NOMO-1 treated with DMSO at 0.1 percent for 48 hours (cell line): ENCODE results near the gene ZNF225.
"Not testable (repeated sequence)": the region's sequence is repeated elsewhere in the genome, so short reads cannot be mapped to it uniquely, and the experiment has no call there.

Experiments used
- DNase-seq: peaks from one replicate; lab custom pipeline; 2025; ENCODE audit not compliant: unreplicated experiment; lab: John Stamatoyannopoulos, UW

The ZNF225 gene

DNA sequence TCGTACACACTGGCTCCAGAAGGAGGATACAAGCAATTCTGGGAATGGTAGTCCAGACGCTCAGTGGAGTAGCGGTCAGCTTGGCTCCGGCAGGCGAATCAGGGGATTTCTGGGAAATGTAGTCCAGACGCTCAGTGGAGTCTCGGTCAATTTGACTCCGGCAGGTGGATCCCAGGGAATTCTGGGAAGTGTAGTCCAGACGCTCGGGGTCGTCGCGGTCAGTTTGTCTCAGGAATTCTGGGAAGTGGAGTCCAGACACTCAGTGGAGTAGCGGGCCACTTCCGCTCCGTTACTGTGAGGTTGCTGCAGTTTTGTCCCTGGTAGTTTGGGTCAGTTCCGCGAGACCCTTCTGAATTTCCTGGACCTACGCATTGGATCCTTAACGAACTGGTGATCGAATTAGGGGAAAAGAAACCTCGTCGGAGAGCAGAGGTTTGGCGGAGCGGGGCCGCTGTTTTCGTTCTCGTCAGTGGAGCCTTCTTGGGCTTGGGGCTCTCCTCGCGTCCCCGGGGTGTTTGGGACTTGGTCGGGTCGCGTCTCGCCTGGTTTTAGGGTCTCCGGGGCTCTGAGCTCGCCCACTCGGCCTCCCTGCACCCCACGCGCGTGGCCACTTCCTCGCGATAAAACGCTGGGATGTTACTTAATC lies at the start of gene ZNF225:
ZNF225 (plus strand) TSS at position 262 of the 646 bp plus-strand sequence. CDS start 2,429 bp downstream, outside the sequence.
- DNase-seq: peak; percentile 93

DNA sequence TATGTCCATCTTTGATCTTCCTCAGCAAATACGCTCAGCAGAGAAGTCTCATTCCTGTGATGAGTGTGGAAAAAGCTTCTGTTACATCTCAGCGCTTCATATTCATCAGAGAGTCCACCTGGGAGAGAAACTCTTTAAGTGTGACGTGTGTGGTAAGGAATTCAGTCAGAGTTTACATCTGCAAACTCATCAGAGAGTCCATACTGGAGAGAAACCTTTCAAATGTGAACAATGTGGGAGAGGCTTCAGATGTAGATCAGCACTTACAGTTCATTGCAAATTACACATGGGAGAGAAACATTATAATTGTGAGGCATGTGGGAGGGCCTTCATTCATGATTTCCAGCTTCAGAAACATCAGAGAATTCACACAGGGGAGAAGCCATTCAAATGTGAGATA lies 46.9 kb upstream of the ZNF225 start:
- no peak for DNase-seq

DNA sequence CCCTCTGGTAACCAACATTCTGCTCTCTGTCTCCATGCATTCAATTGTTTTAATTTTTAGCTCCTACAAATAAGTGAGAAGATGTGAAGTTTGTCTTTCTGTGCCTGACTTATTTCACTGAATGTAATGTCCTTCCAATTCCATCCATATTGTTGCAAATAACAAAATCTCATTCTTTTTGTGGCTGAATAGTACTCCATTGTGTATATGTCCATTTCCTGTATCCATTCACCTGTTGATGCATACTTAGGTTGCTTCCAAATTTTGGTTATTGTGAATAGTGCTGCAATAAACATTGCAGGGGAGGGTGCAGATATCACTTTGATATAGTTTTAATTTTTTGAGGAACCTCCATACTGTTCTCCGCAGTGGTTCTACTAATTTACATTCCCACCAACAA lies 43.8 kb upstream of the ZNF225 start:
- DNase-seq: no peak

DNA sequence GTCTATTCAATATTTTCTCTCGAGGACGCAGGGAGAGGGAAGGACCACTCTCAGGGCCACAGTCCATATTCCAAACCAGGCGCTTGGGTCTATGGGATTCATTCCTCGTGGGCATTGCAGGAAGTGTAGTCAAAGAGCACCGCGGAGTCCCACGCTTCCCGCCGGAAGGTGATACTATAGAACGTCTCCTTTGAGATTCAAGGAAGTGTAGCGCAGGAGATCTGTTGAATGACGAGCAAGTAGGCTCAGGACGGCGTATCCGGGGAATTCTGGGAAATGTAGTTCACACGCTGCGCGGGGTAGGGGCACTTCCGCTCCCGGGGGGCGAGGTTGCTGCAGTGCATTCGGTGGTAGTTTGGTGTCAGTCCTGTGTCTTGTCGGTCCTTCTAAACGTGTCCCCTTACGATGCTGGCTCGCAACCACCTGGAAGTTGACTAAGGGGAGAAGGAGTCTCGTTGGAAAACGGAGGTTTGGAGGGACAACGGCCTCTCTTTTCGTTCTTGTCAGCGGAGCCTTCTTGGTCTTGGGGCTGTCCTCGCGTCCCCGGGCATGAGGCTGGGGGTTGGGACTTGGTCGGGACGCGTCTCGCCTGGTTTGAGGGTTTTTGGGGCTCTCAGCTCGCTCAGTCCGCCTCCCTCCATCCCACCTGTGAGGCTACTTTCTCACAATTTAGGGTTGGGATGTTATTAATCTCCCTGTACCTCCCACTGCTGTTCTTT lies 41.2 kb upstream of the ZNF225 start, which contains the start of gene ZNF284:
ZNF284 (plus strand) TSS at position 336 of the 719 bp plus-strand sequence. CDS start 4,231 bp downstream, outside the sequence.
- peak; percentile 88 for DNase-seq

DNA sequence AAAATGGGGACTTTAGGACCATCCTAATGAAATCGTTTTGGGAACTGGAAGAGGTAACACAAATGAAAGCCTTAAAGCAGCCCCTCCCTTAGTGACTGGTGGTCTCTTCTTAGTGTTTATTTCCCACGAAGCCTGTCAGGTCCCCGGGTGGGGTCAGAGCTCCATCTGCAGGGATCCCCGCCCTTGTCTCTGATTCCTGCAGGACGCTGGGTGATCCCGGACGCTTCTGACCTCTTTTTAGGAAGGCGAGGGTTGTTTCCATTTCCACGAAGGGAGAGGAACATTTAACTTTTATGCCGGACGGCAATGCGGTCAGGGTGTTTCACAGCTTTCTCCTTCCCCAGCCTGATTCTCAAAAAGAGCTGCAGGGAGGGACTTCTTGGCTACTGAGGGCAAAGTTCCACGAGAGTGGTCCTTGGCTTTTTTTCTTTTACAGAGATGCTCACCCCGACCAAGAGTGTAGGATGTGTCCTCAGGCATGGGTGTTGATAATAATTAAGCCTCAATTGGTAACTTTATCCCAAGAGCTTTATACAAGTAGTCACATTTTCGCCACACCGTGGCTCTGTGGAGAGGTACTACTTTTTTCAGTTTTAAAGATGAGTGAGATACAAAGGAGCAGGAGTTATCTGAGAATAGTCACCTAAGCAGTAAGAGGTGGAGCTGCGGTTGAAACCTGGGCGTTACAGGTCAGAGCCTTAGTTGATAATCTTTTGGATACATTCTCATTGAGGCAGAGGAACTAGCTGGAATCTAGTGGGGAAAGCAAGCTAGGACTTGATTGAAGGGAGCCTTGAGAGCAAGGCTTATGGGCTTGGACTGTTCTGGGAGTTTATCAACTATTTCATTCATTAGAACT lies 40.4 kb upstream of the ZNF225 start:
- DNase-seq: no peak

DNA sequence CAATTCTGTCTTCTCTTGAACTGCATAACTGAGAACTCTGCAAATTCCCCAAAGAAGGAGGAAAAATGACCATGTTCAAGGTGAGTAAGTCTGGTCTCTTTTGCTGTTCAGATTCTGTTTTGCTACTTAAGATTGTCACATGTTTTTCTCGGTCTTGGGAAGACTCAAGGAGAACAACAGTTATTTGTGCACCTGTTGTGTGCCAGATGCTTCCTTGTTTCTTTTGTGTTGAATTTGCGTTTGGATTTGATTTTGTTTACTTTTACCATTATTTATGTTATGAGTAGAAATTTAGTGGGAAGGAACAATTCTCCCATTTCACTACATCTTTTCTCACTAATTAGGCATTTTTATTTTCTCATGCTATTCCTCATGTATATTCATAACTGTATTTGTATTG lies 36.9 kb upstream of the ZNF225 start:
- no peak for DNase-seq

DNA sequence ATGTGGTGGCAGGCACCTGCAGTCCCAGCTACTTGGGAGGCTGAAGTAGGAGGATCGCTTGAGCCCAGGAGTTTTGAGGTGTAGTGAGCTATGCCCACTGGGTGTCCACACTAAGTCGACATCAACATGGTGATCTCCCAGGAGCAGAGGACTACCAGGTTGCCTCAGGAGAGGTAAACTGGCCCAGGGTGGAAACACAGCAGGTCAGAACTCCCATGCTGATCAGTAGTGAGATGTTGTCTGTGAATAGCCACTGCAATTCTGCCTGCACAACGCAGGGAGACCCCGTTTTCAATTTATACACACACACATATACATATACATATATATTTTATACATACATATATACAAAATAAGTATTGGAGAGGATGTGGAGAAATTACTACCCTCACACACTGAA lies 21.1 kb upstream of the ZNF225 start:
- DNase-seq: no peak

DNA sequence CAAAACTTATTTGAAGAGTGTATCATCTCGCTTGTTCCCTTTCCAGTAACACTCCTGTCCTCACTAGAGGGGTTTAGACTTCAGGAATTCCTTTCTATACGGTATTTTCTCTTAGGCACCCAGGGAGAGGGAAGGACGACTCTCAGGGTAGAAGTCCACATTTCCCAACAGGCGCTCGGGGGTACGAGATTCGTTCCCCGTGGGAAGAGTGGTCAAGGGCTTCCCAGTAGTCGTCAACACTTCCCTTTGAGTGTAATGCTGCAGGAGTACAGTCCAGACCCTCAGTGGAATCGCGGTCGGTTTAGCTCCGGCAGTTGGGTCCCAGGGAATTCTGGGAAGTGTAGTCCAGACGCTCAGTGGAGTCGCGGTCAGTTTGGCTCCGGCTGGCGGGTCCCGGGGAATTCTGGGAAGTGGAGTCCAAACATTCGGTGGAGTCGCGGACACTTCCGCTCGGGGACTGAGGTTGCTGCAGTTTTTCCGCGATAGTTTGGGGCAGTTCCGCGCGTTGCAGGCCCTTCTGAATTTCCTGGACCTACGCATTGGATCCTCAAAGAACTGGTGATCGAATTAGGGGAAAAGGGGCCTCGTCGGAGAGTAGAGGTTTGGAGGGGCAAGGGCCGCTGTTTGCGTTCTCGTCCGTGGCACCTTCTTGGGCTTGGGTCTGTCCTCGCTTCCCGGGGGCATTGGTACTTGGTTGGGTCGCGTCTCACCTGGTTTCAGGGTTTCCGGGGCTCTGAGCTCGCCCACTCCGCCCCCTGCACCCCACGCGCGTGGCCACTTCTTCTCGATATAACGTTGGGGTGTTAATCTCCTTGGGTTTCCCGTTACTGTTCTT lies 19.1 kb upstream of the ZNF225 start, which contains the start of gene ZNF224:
ZNF224 (plus strand) TSS at position 431 of the 835 bp plus-strand sequence. CDS start 3,513 bp downstream, outside the sequence.
- DNase-seq: peak; percentile 92

DNA sequence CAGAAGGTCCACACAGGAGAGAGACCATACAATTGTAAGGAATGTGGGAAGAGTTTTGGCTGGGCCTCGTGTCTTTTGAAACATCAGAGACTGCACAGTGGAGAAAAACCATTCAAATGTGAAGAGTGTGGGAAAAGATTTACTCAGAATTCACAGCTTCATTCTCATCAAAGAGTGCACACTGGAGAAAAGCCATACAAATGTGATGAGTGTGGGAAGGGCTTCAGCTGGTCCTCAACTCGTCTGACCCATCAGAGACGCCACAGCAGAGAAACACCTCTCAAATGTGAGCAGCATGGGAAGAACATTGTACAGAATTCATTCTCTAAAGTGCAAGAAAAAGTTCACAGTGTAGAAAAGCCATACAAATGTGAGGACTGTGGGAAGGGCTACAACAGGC lies 5.4 kb upstream of the ZNF225 start:
- no peak for DNase-seq

DNA sequence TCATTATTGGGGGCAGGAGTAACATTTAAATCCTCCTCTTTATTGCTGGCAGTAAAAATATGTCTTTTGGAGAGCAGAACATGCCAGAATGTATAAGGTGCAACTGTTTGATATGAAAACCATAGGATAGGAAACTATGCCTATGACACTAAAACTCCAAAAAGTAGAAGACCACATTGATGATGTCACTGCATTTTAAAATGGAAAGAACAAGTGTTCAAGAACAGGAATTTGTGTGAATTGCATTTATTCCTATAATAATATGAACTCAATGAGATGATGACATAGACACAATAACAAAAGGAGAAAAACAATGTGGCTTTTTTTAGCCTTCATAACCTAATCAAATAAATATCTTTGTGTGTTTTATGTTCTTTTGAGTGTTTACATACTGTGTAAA lies 3.7 kb upstream of the ZNF225 start:
- no peak for DNase-seq

DNA sequence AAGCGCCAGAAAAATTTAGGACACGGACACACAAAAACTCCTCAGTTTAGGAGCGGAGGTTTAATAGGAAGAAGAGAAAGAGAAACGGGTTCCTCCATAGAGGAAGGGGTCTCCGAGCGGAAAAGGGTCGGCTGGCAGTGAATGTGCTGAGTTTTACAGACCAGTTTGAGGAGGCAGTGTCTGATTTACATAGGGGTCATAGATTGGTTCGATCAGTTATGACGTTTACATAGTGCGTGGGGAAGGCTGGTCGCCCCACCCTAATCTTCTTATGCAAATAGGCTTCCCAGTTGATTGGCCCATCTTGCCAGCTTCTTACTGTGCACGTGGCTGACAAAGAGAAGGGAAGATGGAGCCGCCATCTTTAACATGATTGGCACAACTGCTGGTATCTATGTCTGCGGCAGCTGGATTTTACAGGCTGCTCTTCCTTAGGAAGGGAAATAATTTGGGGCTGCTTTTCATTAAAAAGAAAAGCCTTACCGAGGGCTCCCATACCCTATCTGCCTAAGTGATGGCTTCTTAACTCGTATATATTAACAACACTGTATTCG lies 1.2 kb upstream of the ZNF225 start:
- no peak for DNase-seq

DNA sequence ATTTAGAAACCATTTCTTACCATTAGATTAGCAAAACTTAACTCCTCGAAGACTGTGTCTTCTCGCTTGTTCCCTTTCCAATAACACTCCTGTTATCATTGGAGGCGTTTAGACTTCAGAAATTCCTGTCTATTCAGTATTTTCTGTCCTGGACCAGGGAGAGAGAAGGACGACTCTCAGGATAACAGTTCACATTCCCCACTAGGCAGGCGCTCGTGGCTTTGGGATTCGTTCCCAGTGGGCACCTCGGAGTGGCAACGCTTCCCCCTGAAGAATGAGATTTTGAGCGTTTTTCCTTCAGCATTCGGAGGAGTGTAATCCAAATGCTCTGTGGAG lies 429 bp upstream of the ZNF225 start:
- DNase-seq: no peak

DNA sequence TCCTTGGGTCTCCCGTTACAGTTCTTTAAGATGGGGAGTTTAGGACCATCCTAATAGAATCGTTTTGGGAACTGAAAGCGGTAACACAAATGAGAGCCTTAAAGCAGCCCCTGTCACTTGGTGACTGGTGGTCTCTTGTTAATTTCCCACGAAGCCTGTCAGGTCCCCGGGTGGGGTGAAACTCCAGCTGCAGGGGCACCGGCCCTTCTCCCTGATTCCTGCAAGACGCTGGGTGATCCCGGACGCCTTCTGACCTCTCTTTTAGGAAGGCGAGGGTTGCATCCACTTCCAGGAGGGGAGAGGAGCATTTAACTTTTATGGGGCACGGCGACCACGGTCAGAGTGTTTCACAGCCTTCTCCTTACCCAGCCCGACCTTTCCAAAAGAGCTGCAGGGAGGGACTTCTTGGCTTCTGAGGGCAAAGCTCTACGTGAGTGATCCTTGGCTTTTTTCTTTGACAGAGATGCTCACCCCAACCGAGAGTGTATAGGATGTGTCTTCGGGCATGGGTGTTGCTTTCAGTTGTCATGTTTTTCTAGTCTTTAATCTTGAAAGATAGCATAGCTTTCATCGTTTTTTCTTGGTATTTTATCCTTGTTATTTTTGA lies 688 bp downstream of the ZNF225 start:
- DNase-seq: no peak

DNA sequence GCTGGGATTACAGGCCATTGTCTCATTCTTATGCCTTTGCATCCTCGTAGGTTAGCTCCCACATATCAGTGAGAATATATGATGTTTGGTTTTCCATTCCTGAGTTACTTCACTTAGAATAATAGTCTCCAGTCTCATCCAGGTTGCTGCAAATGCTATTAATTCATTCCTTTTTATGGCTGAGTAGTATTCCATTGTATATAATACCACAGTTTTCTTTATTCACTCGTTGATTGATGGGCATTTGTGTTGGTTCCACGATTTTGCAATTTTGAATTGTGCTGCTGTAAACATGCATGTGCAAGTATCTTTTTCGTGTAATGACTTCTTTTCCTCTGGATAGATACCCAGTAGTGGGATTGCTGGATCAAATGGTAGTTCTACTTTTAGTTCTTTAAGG lies 8.0 kb downstream of the ZNF225 start:
- DNase-seq: not testable (repeated sequence)

DNA sequence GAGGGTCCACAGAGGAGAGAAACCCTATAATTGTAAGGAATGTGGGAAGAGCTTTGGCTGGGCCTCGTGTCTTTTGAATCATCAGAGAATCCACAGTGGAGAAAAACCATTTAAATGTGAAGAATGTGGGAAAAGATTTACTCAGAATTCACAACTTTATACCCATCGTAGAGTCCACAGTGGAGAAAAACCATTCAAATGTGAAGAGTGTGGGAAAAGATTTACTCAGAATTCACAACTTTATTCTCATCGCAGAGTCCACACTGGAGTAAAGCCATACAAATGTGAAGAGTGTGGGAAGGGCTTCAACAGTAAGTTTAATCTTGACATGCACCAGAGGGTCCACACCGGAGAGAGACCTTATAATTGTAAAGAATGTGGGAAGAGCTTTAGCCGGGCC lies 18.8 kb downstream of the ZNF225 start:
- DNase-seq: no peak

DNA sequence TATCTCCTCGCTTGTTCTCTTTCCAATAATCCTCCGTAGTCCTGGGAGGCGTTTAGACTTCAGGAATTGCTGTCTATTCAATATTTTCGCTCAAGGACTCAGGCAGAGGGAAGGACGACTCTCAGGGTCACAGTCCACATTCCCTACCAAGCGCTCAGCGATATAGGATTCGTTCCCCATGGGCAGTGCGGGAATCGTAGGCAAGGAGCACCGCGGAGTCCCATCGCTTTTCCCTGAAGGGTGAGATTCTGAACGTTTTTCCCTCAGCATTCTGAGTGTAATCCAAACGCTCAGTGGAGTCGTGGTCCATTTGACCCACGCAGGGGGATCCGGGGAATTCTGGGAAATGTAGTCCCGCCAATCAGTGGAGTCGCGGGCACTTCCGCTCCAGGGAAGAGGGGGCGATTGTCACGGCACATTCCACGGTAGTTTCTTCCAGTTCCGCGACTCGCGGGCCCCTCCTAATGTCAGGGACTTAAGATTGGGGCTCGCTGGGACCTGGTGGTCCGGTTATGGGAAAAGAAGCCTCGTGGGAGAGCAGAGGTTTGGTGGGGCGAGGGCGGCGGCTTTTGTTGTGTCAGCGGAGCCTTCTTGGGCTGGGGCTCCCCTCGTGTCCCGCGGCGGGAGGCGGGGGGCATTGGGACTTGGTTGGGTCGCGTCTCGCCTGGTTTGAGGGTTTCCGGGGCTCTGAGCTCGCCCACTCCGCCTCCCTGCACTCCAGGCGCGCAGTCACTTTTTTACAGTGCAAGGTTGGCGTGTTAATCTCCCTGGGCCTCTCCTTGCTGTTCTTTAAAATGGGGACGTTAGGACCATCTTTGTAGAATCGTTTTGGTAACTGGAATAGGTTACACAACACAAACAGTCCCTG lies 28.2 kb downstream of the ZNF225 start, which contains the start of gene ZNF234:
ZNF234 (plus strand) TSS at position 364 of the 868 bp plus-strand sequence. CDS start 3,079 bp downstream, outside the sequence.
- peak; percentile 45 for DNase-seq

DNA sequence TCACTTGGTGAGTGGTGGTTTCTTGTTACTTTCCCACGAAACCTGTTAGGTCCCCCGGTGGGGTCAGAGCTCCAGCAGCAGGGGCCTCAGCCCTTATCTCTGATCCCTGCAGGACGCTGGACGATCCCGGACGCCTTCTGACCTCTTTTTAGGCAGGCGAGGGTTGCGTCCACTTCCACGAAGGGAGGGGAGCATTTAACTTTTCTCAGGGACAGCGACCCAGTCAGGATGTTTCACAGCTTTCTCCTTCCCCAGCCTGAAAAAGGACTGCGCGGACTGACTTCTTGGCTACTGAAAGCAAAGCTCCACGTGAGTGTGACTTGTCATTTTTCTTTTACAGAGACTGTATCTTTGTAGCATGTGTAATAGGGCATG lies 28.8 kb downstream of the ZNF225 start:
- DNase-seq: no peak

DNA sequence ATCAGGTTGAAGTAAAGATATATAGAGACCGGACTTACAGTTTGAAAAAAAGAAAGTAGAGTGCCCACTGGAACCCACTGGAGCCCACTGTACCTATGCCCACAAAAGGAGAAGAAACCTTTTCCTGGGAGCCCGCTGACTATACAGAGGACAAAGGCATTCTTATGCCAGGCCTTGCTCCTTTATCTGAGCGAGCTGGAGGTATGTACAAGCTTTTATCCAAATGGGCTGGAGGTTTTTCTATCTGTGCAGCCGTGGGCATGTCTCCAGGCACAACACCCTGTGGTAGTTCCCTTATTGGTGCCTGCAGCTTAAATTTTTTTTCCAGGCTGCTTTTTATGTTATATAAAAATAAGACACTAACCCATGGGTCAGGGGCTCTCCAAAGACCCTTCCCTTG lies 36.6 kb downstream of the ZNF225 start:
- no peak for DNase-seq

DNA sequence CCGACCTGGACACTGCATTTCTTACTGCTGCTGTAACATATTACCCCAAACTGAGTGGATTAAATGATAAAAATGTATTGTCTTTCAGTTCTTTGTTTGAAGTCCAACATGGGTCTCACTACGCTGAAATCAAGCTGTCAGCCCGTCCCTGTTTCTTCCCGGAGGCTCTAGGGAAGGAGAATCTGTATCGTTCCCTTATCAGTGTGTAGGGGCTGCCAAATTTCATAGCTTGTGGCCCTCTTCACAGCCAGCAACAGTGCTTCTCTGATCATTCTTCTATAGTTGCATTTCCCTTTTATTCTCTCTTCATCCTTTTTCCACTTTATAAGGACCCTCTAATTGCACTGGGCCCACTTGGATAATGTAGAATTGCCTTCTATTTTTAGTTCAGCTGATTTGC lies 38.3 kb downstream of the ZNF225 start:
- DNase-seq: no peak
